ENCODE results near the gene FAM83C.

- TF ChIP-seq ELF1 (tag; IDR thresholded peaks at IDR 0.05) (no peak), SMAD3 (CRISPR knock-in tag; conservative IDR thresholded peaks at IDR 0.05) (no peak), HNRNPK (IDR thresholded peaks at IDR 0.05; ENCODE audit: low read depth, low read length, poor library complexity, severe bottlenecking) (no peak), POLR2A (conservative IDR thresholded peaks at IDR 0.05) (no peak), CTCF (IDR thresholded peaks at IDR 0.05 in 2 of 3, conservative IDR thresholded peaks at IDR 0.05 in 1 of 3; ENCODE audit: insufficient read depth in 2 of 3, low read depth in 1 of 3, low read length in 3 of 3) (no peak), POLR2AphosphoS5 (IDR thresholded peaks at IDR 0.05; ENCODE audit: control insufficient read depth, insufficient read depth, low read depth, low read length) (no peak), SUPT5H (IDR thresholded peaks at IDR 0.05) (no peak), ZC3H4 (CRISPR knock-in tag; IDR thresholded peaks at IDR 0.05; ENCODE audit: borderline replicate concordance) (no peak), MNT (conservative IDR thresholded peaks at IDR 0.05) (no peak), FOS (IDR thresholded peaks at IDR 0.05; ENCODE audit: extremely low read depth, insufficient read length) (no peak), ELF4 (CRISPR knock-in tag; IDR thresholded peaks at IDR 0.05) (no peak)
Observed at GRCh38 chr20:35251613-35251940, 40.6 kb downstream of the FAM83C start.
